IPS DF 6.9 (cell line): ENCODE results near the gene DISP3.

Source experiments
- DNase-seq: peaks from one replicate; pipeline ENCODE4 v3.0.0-alpha.2; 2013; ENCODE audit warnings: low read depth, low spot score
- H3K27ac ChIP-seq: one replicate; pipeline ENCODE4 v1.5.1; 2013; ENCODE audit warnings: low read length, control low read depth
- H3K27me3 ChIP-seq: 2 replicates; pipeline ENCODE4 v1.6.1; 2013; ENCODE audit warnings: mild to moderate bottlenecking, low read length; ENCODE audit not compliant: control insufficient read depth, insufficient read depth
- H3K36me3 ChIP-seq: 2 replicates; pipeline ENCODE4 v1.6.1; 2013; ENCODE audit warnings: low read length; ENCODE audit not compliant: control insufficient read depth, insufficient read depth
- H3K4me1 ChIP-seq: 2 replicates; pipeline ENCODE4 v1.6.1; 2013; ENCODE audit warnings: low read length; ENCODE audit not compliant: control insufficient read depth, insufficient read depth
- H3K4me3 ChIP-seq: 2 replicates; pipeline ENCODE4 v1.5.1; 2013; ENCODE audit warnings: mild to moderate bottlenecking, low read length
- H3K9me3 ChIP-seq: 2 replicates; pipeline ENCODE4 v1.6.1; 2013; ENCODE audit warnings: low read length, inconsistent platforms; ENCODE audit not compliant: control insufficient read depth, insufficient read depth
- WGBS: extraction: QIAGEN DNeasy Blood & Tissue Kit; methylation state at CpG from one replicate; pipeline ENCODE4 v1.1.7; 2013; ENCODE audit warnings: mixed read lengths, missing lambda C conversion rate; ENCODE audit not compliant: insufficient read length, insufficient coverage; 5-methylcytosine and 5-hydroxymethylcytosine counted together

Gene DISP3

GRCh38 chr1:11486231-11487009, 7.5 kb downstream of the DISP3 start:
- Histone ChIP-seq H3K27ac (no peak overlapping the region), H3K4me1 (no peaks in the 10 kb centered on the region), H3K9me3 (no peaks in the 10 kb centered on the region), H3K4me3 (no peak overlapping the region), H3K36me3 (no peaks in the 10 kb centered on the region), H3K27me3 (no peaks in the 10 kb centered on the region)
- DNase-seq, result no peak
- WGBS, result no CpG with 5 or more reads among the region's 12 CpGs

GRCh38 chr1:11487196-11487751, 8.3 kb downstream of the DISP3 start:
- no peak overlapping the region for H3K4me3 ChIP-seq
- H3K36me3 ChIP-seq, result no peaks in the 10 kb centered on the region
- no peak overlapping the region for H3K27ac ChIP-seq
- no peaks in the 10 kb centered on the region for H3K27me3 ChIP-seq
- H3K9me3 ChIP-seq, result no peaks in the 10 kb centered on the region
- no peaks in the 10 kb centered on the region for H3K4me1 ChIP-seq
- no peak for DNase-seq
- no CpG with 5 or more reads among the region's 10 CpGs for WGBS

GRCh38 chr1:11488201-11488770, 9.3 kb downstream of the DISP3 start:
- Histone ChIP-seq H3K4me1 (no peaks in the 10 kb centered on the region), H3K9me3 (no peaks in the 10 kb centered on the region), H3K27ac (no peak overlapping the region), H3K27me3 (no peaks in the 10 kb centered on the region), H3K4me3 (no peak overlapping the region), H3K36me3 (no peaks in the 10 kb centered on the region)
- WGBS, result no CpG with 5 or more reads among the region's 9 CpGs
- no peak for DNase-seq

- DNase-seq, result no peak
- Histone ChIP-seq H3K9me3 (no peaks in the 10 kb centered on the region), H3K27me3 (no peaks in the 10 kb centered on the region), H3K36me3 (no peaks in the 10 kb centered on the region), H3K27ac (no peak overlapping the region), H3K4me3 (no peak overlapping the region), H3K4me1 (no peaks in the 10 kb centered on the region)
- WGBS, result no CpG with 5 or more reads among the region's 11 CpGs
These were observed 10.1 kb downstream of the DISP3 start for GRCh38 chr1:11488966-11489625.

- H3K36me3 ChIP-seq, result no peaks in the 10 kb centered on the region
- no peak for DNase-seq
- no peaks in the 10 kb centered on the region for H3K9me3 ChIP-seq
- no CpG with 5 or more reads among the region's 7 CpGs for WGBS
- no peak overlapping the region for H3K4me3 ChIP-seq
- H3K4me1 ChIP-seq, result no peaks in the 10 kb centered on the region
- H3K27ac ChIP-seq, result no peak overlapping the region
- no peaks in the 10 kb centered on the region for H3K27me3 ChIP-seq
These were observed 13.3 kb downstream of the DISP3 start for GRCh38 chr1:11492235-11492634.

- H3K4me3 ChIP-seq, result no peak overlapping the region
- DNase-seq, result no peak
- no CpG with 5 or more reads among the region's 9 CpGs for WGBS
- H3K36me3 ChIP-seq, result no peaks in the 10 kb centered on the region
- H3K27ac ChIP-seq, result no peak overlapping the region
- H3K4me1 ChIP-seq, result 0 out of 2 replicates have a peak, but pooled peaks cover 2% of the 10 kb centered on the region
- H3K27me3 ChIP-seq, result no peaks in the 10 kb centered on the region
- no peaks in the 10 kb centered on the region for H3K9me3 ChIP-seq
These were observed 15.2 kb downstream of the DISP3 start for GRCh38 chr1:11493972-11494655.

GRCh38 chr1:11494771-11495170, 15.8 kb downstream of the DISP3 start:
- WGBS, result no CpG with 5 or more reads among the region's 3 CpGs
- Histone ChIP-seq H3K4me1 (peaks cover 2% of the 10 kb centered on the region), H3K9me3 (no peaks in the 10 kb centered on the region), H3K27ac (no peak overlapping the region), H3K27me3 (no peaks in the 10 kb centered on the region), H3K36me3 (no peaks in the 10 kb centered on the region), H3K4me3 (no peak overlapping the region)
- DNase-seq, result no peak

GRCh38 chr1:11495579-11495978, 16.6 kb downstream of the DISP3 start:
- H3K9me3 ChIP-seq, result no peaks in the 10 kb centered on the region
- no peaks in the 10 kb centered on the region for H3K36me3 ChIP-seq
- no peaks in the 10 kb centered on the region for H3K27me3 ChIP-seq
- no CpG with 5 or more reads among the region's 3 CpGs for WGBS
- no peak overlapping the region for H3K27ac ChIP-seq
- peaks cover 8% of the 10 kb centered on the region for H3K4me1 ChIP-seq
- no peak overlapping the region for H3K4me3 ChIP-seq
- no peak for DNase-seq

GRCh38 chr1:11496551-11497080, 17.7 kb downstream of the DISP3 start:
- no CpG with 5 or more reads among the region's 8 CpGs for WGBS
- H3K27me3 ChIP-seq, result no peaks in the 10 kb centered on the region
- no peak overlapping the region for H3K4me3 ChIP-seq
- peaks cover 8% of the 10 kb centered on the region for H3K4me1 ChIP-seq
- no peaks in the 10 kb centered on the region; the same call in 1 of the 2 replicates for H3K36me3 ChIP-seq
- DNase-seq, result no peak
- H3K9me3 ChIP-seq, result no peaks in the 10 kb centered on the region
- no peak overlapping the region for H3K27ac ChIP-seq
